B cell (primary cell): Measurements from ENCODE around the gene NAA11. TPM values are rescaled to one million over a fixed set of nuclear protein-coding genes. Genes with fewer than 3 reads are reported as not detected.

Experiments used
- ATAC-seq: fragments of 200-7000 bp; cut with Tn5 transposase; one replicate; pipeline ENCODE4 v1.10.0; 2021; ENCODE audit warnings: low read depth, mild to moderate bottlenecking, moderate number of reproducible peaks, moderate library complexity
- CTCF ChIA-PET: fragments of 350-600 bp; sonication (Branson Sonifier 250); formaldehyde crosslinking; loops from one replicate; lab custom pipeline; 2021; ENCODE audit warnings: antibody characterized with exemption, inconsistent platforms; lab: Charles Lee
- POLR2A ChIA-PET: fragments of 350-600 bp; sonication (Branson Sonifier 250); formaldehyde crosslinking; loops from one replicate; lab custom pipeline; 2021; ENCODE audit warnings: antibody characterized with exemption; lab: Charles Lee
- DNase-seq: peaks from one replicate; pipeline ENCODE4 v3.0.0; 2013
- H2AFZ ChIP-seq: 2 replicates; pipeline ENCODE4 v1.6.1; 2012; ENCODE audit warnings: mild to moderate bottlenecking, low read depth, low read length; ENCODE audit not compliant: insufficient read depth, poor library complexity, severe bottlenecking
- H3K27ac ChIP-seq, 2 donors: 1 replicate in 1 of 2; 2 replicates in 1 of 2; pipeline ENCODE4 v1.5.1; 2012 to 2013; ENCODE audit warnings: low read length in 2 of 2, mild to moderate bottlenecking in 2 of 2, moderate library complexity in 1 of 2
- H3K27me3 ChIP-seq, 4 experiments: fragments of 200-600 bp in 1 of 4; sonication (generic) in 1 of 4; replicated peaks in 1 of 4; 1 replicate in 2 of 4; 2 replicates in 2 of 4; pipeline versions ENCODE4 v1.6.1 to v1.7.0; 2013 to 2016; ENCODE audit warnings: low read length in 3 of 4, mild to moderate bottlenecking in 2 of 4, mixed read lengths in 1 of 4, moderate library complexity in 1 of 4; ENCODE audit not compliant: insufficient read depth in 4 of 4, control insufficient read depth in 3 of 4; ENCODE audit errors: control extremely low read depth in 1 of 4
- H3K36me3 ChIP-seq, 2 experiments: replicated peaks in 1 of 2; 1 replicate in 1 of 2; 2 replicates in 1 of 2; pipeline versions ENCODE4 v1.6.1 to v1.7.1; 2013; ENCODE audit warnings: low read length in 1 of 2; ENCODE audit not compliant: insufficient read depth in 2 of 2, control insufficient read depth in 1 of 2; ENCODE audit errors: control extremely low read depth in 1 of 2, extremely low read depth in 1 of 2
- H3K4me1 ChIP-seq, 2 donors: fragments of 200-600 bp in 1 of 2; sonication (generic) in 1 of 2; 1 replicate in 1 of 2; 2 replicates in 1 of 2; pipeline versions ENCODE4 v1.5.1 to v1.6.1; 2013 to 2017; ENCODE audit warnings: low read length in 2 of 2; ENCODE audit not compliant: control insufficient read depth in 2 of 2, insufficient read depth in 2 of 2
- H3K4me2 ChIP-seq: replicated peaks from 2 replicates; pipeline ENCODE3; 2012; ENCODE audit warnings: mild to moderate bottlenecking, low read depth, low read length; ENCODE audit not compliant: poor library complexity, severe bottlenecking
- H3K4me3 ChIP-seq, 5 experiments: fragments of 200-600 bp in 1 of 5; sonication (generic) in 1 of 5; 1 replicate in 3 of 5; 2 replicates in 2 of 5; pipeline versions ENCODE4 v1.5.1 to v1.7.0; 2011 to 2016; ENCODE audit warnings: low read length in 4 of 5, mild to moderate bottlenecking in 4 of 5, low read depth in 2 of 5, control low read depth in 1 of 5, moderate library complexity in 1 of 5; ENCODE audit not compliant: insufficient read depth in 1 of 5; ENCODE audit errors: control extremely low read depth in 1 of 5, extremely low read depth in 1 of 5
- H3K79me2 ChIP-seq: fragments of 200-600 bp; sonication (generic); one replicate; pipeline ENCODE4 v1.6.0; 2016; ENCODE audit warnings: low read length; ENCODE audit not compliant: control insufficient read depth, insufficient read depth
- H3K9ac ChIP-seq: fragments of 200-600 bp; sonication (generic); 2 replicates; pipeline ENCODE4 v1.6.1; 2017; ENCODE audit warnings: mild to moderate bottlenecking, low read length, moderate library complexity
- H3K9me3 ChIP-seq, 3 donors: one replicate each; pipeline versions ENCODE4 v1.6.1 to v1.7.1; 2013; ENCODE audit warnings: low read length in 2 of 3; ENCODE audit not compliant: control insufficient read depth in 2 of 3, insufficient read depth in 1 of 3; ENCODE audit errors: control extremely low read depth in 1 of 3
- H4K20me1 ChIP-seq: 2 replicates; pipeline ENCODE4 v1.6.0; 2012; ENCODE audit warnings: mild to moderate bottlenecking, low read length; ENCODE audit not compliant: insufficient read depth, control insufficient read depth, poor library complexity, severe bottlenecking
- H3K27ac Mint-ChIP-seq: one replicate; pipeline ENCODE4 v1.8.0; 2021; ENCODE audit warnings: mixed read lengths
- H3K27me3 Mint-ChIP-seq: one replicate; pipeline ENCODE4 v1.8.0; 2021; ENCODE audit warnings: mixed read lengths
- H3K4me1 Mint-ChIP-seq: one replicate; pipeline ENCODE4 v1.8.0; 2021; ENCODE audit warnings: mixed read lengths
- H3K4me3 Mint-ChIP-seq: one replicate; pipeline ENCODE4 v1.8.0; 2021; ENCODE audit warnings: mixed read lengths
- H3K9me3 Mint-ChIP-seq: one replicate; pipeline ENCODE4 v1.8.0; 2022; ENCODE audit warnings: mixed read lengths; ENCODE audit not compliant: insufficient read depth
- CTCF ChIP-seq: fragments of 200-600 bp; IDR thresholded peaks from one replicate; pipeline ENCODE4 v1.8.0; 2022; ENCODE audit warnings: antibody characterized with exemption, mild to moderate bottlenecking
- EZH2 ChIP-seq: IDR thresholded peaks from 2 replicates; pipeline ENCODE4 v1.6.1; 2012; ENCODE audit warnings: borderline replicate concordance, low read depth, mild to moderate bottlenecking, moderate library complexity, low read length; ENCODE audit not compliant: insufficient read depth, poor library complexity, severe bottlenecking
- WGBS: methylation state at CpG from one replicate; pipeline ENCODE4 v1.1.5; 2013; ENCODE audit warnings: missing lambda C conversion rate; ENCODE audit not compliant: insufficient coverage; 5-methylcytosine and 5-hydroxymethylcytosine counted together
- intact Hi-C: fragments of 100-400 bp; cut with micrococcal nuclease; formaldehyde crosslinking; loops from one replicate; pipeline ENCODE4 v1.10.0; 2022
- polyA plus RNA-seq: library from polyadenylated mRNA; depleted of rRNA; stranded (reverse); fragments of >200 nt; gene quantifications from 2 replicates; pipeline ENCODE4 v1.2.3, GENCODE V29; 2012
- total RNA-seq, 2 donors: library from RNA; stranded (reverse); fragments of 120-200 nt in 1 of 2; gene quantifications; 1 replicate in 1 of 2; 2 replicates in 1 of 2; pipeline versions ENCODE4 v1.2.3 to v1.2.4, GENCODE V29; 2013 to 2022

Gene NAA11
- total and polyA plus RNA-seq, 2 donors (not counting 1 experiment from before 2014, with no cell fraction given), result not detected

DNA sequence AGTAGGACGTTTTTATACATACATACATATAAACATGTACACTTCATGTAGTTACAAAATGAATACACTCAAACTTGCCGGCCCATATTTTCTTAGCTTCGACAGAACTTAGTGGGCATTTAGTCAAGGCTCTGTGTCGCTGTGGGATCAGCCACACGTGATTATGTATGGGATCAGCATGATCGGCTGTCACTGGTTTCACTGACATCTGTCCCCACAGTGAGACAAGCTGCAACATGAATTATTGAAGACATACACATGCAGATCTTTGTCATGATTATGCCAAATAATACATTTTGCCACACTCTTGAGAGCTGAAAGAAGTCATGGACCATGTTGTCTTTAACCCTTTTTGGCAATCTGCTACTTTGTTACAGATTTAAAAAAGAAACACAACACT is 38.2 kb upstream of the NAA11 start:
- Histone ChIP-seq H3K9ac (no peak overlapping the region), H4K20me1 (no peaks in the 10 kb centered on the region), H2AFZ (no peak overlapping the region), H3K4me3 (no peak overlapping the region), H3K79me2 (no peaks in the 10 kb centered on the region), H3K9me3 (no peaks in the 10 kb centered on the region), H3K27ac (no peak overlapping the region), H3K27me3 (no peaks in the 10 kb centered on the region), H3K36me3 (no peaks in the 10 kb centered on the region), H3K4me2 (no peak overlapping the region), H3K4me1 (no peaks in the 10 kb centered on the region)
- H3K27me3 Mint-ChIP-seq, result no peaks in the 10 kb centered on the region
- TF ChIP-seq EZH2, result no peak
- no peak for TF ChIP-seq CTCF
- ChIA-PET CTCF (no interaction called here), POLR2A (no interaction called here)
- no peaks in the 10 kb centered on the region for H3K9me3 Mint-ChIP-seq
- ATAC-seq, result no peak
- no peak overlapping the region for H3K27ac Mint-ChIP-seq
- intact Hi-C loops, result no loop called here
- no peaks in the 10 kb centered on the region for H3K4me1 Mint-ChIP-seq
- 100% methylated on average over 3 of the region's 6 CpGs for WGBS
- H3K4me3 Mint-ChIP-seq, result no peak overlapping the region
- DNase-seq, result no peak

DNA sequence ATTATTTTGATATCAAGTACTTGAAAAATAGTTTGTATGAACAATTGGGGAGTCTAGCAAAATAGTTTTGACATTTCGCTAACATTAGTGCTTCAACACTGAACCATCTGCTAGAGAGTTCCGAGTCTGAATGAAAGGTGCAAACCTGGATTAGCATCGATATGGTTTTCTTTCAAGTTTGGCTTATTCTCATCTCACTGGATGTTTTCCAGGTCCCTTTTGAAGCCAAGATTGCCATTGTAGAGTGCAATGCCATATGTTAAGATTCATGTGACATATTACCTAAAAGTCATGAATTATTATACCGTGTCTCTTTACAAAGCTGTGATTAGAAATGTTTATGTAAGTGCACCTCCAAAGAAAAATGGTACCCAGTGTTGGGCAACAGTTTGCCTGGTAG is 36.8 kb upstream of the NAA11 start:
- CTCF ChIA-PET, result no interaction called here
- no peaks in the 10 kb centered on the region for H3K9me3 ChIP-seq
- no peak overlapping the region for H3K27ac ChIP-seq
- no peak overlapping the region for H3K9ac ChIP-seq
- POLR2A ChIA-PET, result no interaction called here
- H3K27me3 Mint-ChIP-seq, result no peaks in the 10 kb centered on the region
- intact Hi-C loops, result no loop called here
- ATAC-seq (no peak), DNase-seq (no peak)
- TF ChIP-seq CTCF, result no peak
- H3K27me3 ChIP-seq, result no peaks in the 10 kb centered on the region
- H3K9me3 Mint-ChIP-seq, result no peaks in the 10 kb centered on the region
- no peaks in the 10 kb centered on the region for H4K20me1 ChIP-seq
- no peak overlapping the region for H3K27ac Mint-ChIP-seq
- no peak overlapping the region for H3K4me3 Mint-ChIP-seq
- no peaks in the 10 kb centered on the region for H3K4me1 Mint-ChIP-seq
- no peaks in the 10 kb centered on the region for H3K4me1 ChIP-seq
- 100% methylated on average over 3 of the region's 4 CpGs for WGBS
- H2AFZ ChIP-seq, result no peak overlapping the region
- no peak overlapping the region for H3K4me2 ChIP-seq
- H3K36me3 ChIP-seq, result no peaks in the 10 kb centered on the region
- no peak overlapping the region for H3K4me3 ChIP-seq
- H3K79me2 ChIP-seq, result no peaks in the 10 kb centered on the region
